GM12878 (cell line): ENCODE results near the gene ZCCHC2. TPM values are rescaled to one million over a fixed set of nuclear protein-coding genes. Genes with fewer than 3 reads are reported as not detected.

Experiments
- CREM ChIP-seq: IDR thresholded peaks from 2 replicates; pipeline ENCODE4 v1.6.1; 2014; ENCODE audit warnings: antibody characterized with exemption, low read depth
- CTCF ChIP-seq, 3 experiments: IDR thresholded peaks in 2 of 3; conservative IDR thresholded peaks in 1 of 3; 2 replicates each; pipeline ENCODE4 v1.5.1; 2011; ENCODE audit warnings: low read depth in 3 of 3, low read length in 3 of 3, mild to moderate bottlenecking in 3 of 3, control low read depth in 2 of 3, moderate library complexity in 2 of 3, inconsistent platforms in 1 of 3, mixed read lengths in 1 of 3; ENCODE audit not compliant: control insufficient read depth in 2 of 3, insufficient read depth in 1 of 3; ENCODE audit errors: extremely low read depth in 1 of 3
- EGR1 ChIP-seq, 2 experiments: IDR thresholded peaks; 1 replicate in 1 of 2; 2 replicates in 1 of 2; pipeline ENCODE4 v1.6.1; 2011 to 2012; ENCODE audit warnings: low read depth in 2 of 2, low read length in 2 of 2, borderline replicate concordance in 1 of 2, mild to moderate bottlenecking in 1 of 2, moderate library complexity in 1 of 2
- EZH2 ChIP-seq: IDR thresholded peaks from 2 replicates; pipeline ENCODE4 v1.6.1; 2012; ENCODE audit warnings: low read depth, mild to moderate bottlenecking, control low read depth, inconsistent platforms, low read length, borderline replicate concordance; ENCODE audit not compliant: control insufficient read depth
- HCFC1 ChIP-seq: fragments of 150-350 bp; IDR thresholded peaks from 2 replicates; pipeline ENCODE4 v1.6.1; 2014; ENCODE audit warnings: low read length
- IRF4 ChIP-seq: IDR thresholded peaks from 2 replicates; pipeline ENCODE4 v1.6.1; 2011; ENCODE audit warnings: low read depth, low read length
- MTA3 ChIP-seq: IDR thresholded peaks from 2 replicates; pipeline ENCODE4 v1.6.1; 2012; ENCODE audit warnings: low read length, inconsistent platforms, borderline replicate concordance
- NRF1 ChIP-seq: conservative IDR thresholded peaks from 2 replicates; pipeline ENCODE4 v1.6.1; 2011; ENCODE audit warnings: mild to moderate bottlenecking, low read depth, low read length, improper control_type of control experiment
- PAX5 ChIP-seq: IDR thresholded peaks from 2 replicates; pipeline ENCODE4 v1.6.1; 2011; ENCODE audit warnings: low read depth, low read length, borderline replicate concordance
- SP1 ChIP-seq: IDR thresholded peaks from one replicate; pipeline ENCODE4 v1.6.1; 2011; ENCODE audit warnings: low read depth, low read length
- SUPT20H ChIP-seq: IDR thresholded peaks from 2 replicates; pipeline ENCODE4 v1.6.1; 2011; ENCODE audit warnings: low read depth, mild to moderate bottlenecking, low read length, moderate library complexity, borderline replicate concordance; ENCODE audit not compliant: control insufficient read depth
- TAF1 ChIP-seq: IDR thresholded peaks from 2 replicates; pipeline ENCODE4 v1.6.1; 2011; ENCODE audit warnings: mild to moderate bottlenecking, low read depth, low read length, borderline replicate concordance
- ZNF622 ChIP-seq: fragments of 450-650 bp; IDR thresholded peaks from 2 replicates; pipeline ENCODE4 v1.6.1; 2017; ENCODE audit warnings: mild to moderate bottlenecking, inconsistent platforms
- polyA plus RNA-seq, 11 experiments: library from polyadenylated mRNA; depleted of rRNA in 4 of 11; unstranded in 6 of 11; stranded (reverse) in 5 of 11; fragments of >200 nt; fragmentation: Nextera tagmentation in 4 of 11; fragmentation: Illumina TruSeq in 1 of 11; extraction: Ambion mirVana in 4 of 11; extraction: Trizol in 1 of 11; gene quantifications; 1 replicate in 1 of 11; 2 replicates in 10 of 11; pipeline versions ENCODE4 v1.2.1 to v1.2.3, GENCODE V29; 2011 to 2016; ENCODE audit warnings: inconsistent platforms in 2 of 11, missing spikeins in 2 of 11, low read depth in 1 of 11
- total RNA-seq, 4 experiments: library from RNA; depleted of rRNA in 3 of 4; stranded (reverse); fragments of >200 nt in 3 of 4; fragmentation: Illumina TruSeq in 1 of 4; extraction: Trizol in 1 of 4; gene quantifications; 2 replicates each; pipeline versions ENCODE4 v1.2.1 to v1.2.3, GENCODE V29; 2013 to 2021
- TF ChIP-seq, protein P1 (sequence below): IDR thresholded peaks from 2 replicates; pipeline ENCODE4 v1.6.1; 2012; ENCODE audit warnings: low read depth, low read length, improper control_type of control experiment

ZCCHC2 gene
- total and polyA plus RNA-seq, 10 of the 15 experiments (the other 5 are each of a cell fraction or from before 2014, with no cell fraction given): 1.7 to 17.4 (median 8.6) TPM

GRCh38 chr18:62543021-62543420 is 20.2 kb downstream of the ZCCHC2 start (continued):
- no peak for TF ChIP-seq CTCF (IDR thresholded peaks at IDR 0.05 in 2 of 3, conservative IDR thresholded peaks at IDR 0.05 in 1 of 3; ENCODE audit: control insufficient read depth in 2 of 3, extremely low read depth in 1 of 3, insufficient read depth in 1 of 3, low read depth in 3 of 3, low read length in 3 of 3)
- no peak for TF ChIP-seq TAF1
- TF ChIP-seq ZNF622: no peak
- no peak for TF ChIP-seq SUPT20H
- TF ChIP-seq MTA3: no peak
- no peak for TF ChIP-seq EGR1 (IDR thresholded peaks at IDR 0.05; ENCODE audit: borderline replicate concordance in 1 of 2, low read depth in 2 of 2, low read length in 2 of 2)
- TF ChIP-seq EZH2: no peak
- no peak for TF ChIP-seq PAX5
- TF ChIP-seq HCFC1: no peak
- TF ChIP-seq IRF4: no peak
- TF ChIP-seq, protein P1, sequence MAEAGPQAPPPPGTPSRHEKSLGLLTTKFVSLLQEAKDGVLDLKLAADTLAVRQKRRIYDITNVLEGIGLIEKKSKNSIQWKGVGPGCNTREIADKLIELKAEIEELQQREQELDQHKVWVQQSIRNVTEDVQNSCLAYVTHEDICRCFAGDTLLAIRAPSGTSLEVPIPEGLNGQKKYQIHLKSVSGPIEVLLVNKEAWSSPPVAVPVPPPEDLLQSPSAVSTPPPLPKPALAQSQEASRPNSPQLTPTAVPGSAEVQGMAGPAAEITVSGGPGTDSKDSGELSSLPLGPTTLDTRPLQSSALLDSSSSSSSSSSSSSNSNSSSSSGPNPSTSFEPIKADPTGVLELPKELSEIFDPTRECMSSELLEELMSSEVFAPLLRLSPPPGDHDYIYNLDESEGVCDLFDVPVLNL: no peak
- TF ChIP-seq SP1: no peak
- TF ChIP-seq NRF1: no peak
- TF ChIP-seq CREM: no peak
